Stromal cell of bone marrow (primary cell): ENCODE measurements around the gene ADGB.

Experiments
- DNase-seq: peaks from one replicate; pipeline ENCODE4 v3.0.0-alpha.2; 2012; ENCODE audit warnings: low read depth

The ADGB gene

GRCh38 chr6:146862508-146862919 is 263.7 kb downstream of the ADGB start:
- no peak for DNase-seq

GRCh38 chr6:146864300-146864699 is 265.5 kb downstream of the ADGB start:
- DNase-seq = no peak

- DNase-seq = no peak
Measured at GRCh38 chr6:146864885-146865284, 266.1 kb downstream of the ADGB start.
